HG02571 (cell line): ENCODE data around the gene LINC01488.

ENCODE experiments used
- ATAC-seq: cut with Tn5 transposase; IDR thresholded peaks from one replicate; pipeline ENCODE4 v1.9.1; 2021; ENCODE audit warnings: mild to moderate bottlenecking, moderate library complexity; ENCODE audit not compliant: unreplicated experiment

Gene LINC01488

GRCh38 chr11:69524291-69524882, 42.9 kb downstream of the LINC01488 start:
- no peak for ATAC-seq

- no peak for ATAC-seq
Observed at GRCh38 chr11:69524991-69525411, 43.5 kb downstream of the LINC01488 start.

DNA sequence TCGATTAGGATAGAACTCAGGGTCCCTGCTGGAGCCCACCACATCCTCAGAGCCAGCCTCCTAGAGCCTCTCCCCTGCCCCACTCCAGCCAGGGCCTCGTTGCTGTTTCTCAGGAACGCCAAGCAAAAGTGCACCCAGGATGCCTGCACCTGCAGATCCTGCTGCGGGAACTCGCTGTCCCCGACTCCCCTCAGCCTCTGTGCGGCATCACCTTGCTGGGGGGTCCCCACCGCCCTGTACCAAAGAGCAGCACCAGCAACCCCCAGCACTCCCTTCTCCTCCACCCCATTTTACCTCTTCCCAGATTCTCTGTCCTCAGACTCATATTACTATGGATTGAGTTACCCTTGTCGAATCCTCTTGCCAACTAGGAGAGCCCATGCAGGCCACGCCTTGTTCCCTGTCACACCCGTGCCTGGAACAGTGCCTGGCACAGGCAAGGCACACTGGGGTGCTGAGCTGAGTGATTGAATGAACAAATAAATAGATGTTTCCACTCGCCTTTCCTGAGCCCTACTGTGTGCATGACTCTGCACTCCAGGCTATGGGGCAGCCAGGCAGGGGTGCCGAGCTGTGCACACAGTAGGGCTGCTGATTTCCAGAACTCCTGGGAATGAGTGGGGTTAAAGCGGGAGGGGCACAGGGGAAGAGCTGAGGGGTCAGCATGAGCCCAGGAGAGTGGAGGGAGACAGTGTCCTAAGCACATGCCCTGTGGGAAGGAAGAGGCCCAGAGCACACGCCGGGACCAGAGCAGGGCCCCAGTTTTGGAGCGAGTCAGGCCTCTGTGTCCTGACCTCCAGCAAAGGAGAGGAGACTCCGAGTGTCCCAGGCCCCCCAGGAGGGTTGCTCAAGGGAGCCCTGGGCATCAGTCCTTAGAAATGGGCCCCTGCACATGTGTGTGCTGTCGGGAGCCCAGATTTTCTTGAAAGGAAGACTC, 44.3 kb downstream of the LINC01488 start:
- no peak for ATAC-seq

DNA sequence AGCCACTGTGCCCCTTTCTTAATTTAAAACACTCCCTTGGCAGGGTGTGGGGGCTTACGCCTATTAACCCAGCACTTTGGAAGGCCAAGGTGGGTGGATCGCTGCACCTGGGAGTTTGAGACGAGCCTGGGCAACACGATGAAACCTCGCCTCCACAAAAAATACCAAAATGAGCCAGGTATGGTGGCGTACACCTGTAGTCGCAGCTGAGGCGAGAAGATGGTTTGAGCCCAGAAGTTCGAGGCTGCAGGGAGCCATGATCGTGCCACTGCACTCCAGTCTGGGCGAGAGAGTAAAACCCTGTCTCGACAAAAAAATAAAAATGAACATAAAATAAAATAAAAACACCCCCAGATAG, 45.0 kb downstream of the LINC01488 start:
- no peak for ATAC-seq

- no peak for ATAC-seq
Observed at GRCh38 chr11:69529001-69529400, 47.5 kb downstream of the LINC01488 start.

GRCh38 chr11:69530278-69531070, 49.0 kb downstream of the LINC01488 start:
- no peak for ATAC-seq

- ATAC-seq, result no peak
Observed at GRCh38 chr11:69531071-69531716, 49.7 kb downstream of the LINC01488 start.

GRCh38 chr11:69531717-69532088, 50.2 kb downstream of the LINC01488 start:
- no peak for ATAC-seq

GRCh38 chr11:69533296-69534165, 52.1 kb downstream of the LINC01488 start:
- no peak for ATAC-seq

GRCh38 chr11:69534166-69534530, 52.7 kb downstream of the LINC01488 start:
- ATAC-seq, result no peak

DNA sequence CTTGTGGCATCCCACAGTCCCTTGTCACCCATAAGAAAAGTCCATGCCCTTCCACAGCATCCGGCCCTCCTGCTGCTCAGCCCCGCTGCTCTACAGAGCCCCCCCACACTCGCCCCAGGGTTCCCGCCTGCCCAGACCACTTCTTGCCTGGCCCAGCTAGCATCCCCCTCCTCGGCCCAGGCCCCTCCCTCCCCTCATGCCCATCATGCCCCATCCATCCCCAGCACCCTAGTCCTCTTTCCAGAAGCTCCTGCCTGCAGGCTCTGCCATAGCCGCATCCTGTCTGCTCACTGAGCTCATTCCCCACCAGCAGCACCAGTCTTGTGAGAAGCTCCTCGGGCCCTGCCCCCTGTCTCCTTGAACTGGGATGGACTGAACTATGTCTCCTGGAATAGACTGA, 54.4 kb downstream of the LINC01488 start:
- no peak for ATAC-seq

DNA sequence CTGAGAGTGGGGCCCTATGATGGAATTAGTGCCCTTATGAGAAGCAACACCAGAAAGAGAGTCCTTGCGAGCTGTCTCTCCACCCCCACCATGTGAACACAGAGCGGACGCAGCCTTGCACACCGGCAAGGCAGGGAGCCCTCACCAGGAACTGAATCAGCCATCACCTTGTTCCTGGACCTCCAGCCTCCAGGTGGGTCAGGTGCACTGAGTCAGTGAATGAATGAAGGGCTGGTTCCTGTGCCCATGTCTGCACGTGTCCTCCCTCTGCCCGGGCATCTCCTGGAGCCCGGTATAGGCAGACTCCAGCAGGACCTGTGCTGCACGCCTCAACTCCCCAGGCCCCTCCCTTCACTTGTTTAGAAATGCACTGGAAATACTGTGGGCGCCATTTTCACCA, 54.9 kb downstream of the LINC01488 start:
- no peak for ATAC-seq

- no peak for ATAC-seq
Observed at GRCh38 chr11:69537126-69537525, 55.7 kb downstream of the LINC01488 start.

DNA sequence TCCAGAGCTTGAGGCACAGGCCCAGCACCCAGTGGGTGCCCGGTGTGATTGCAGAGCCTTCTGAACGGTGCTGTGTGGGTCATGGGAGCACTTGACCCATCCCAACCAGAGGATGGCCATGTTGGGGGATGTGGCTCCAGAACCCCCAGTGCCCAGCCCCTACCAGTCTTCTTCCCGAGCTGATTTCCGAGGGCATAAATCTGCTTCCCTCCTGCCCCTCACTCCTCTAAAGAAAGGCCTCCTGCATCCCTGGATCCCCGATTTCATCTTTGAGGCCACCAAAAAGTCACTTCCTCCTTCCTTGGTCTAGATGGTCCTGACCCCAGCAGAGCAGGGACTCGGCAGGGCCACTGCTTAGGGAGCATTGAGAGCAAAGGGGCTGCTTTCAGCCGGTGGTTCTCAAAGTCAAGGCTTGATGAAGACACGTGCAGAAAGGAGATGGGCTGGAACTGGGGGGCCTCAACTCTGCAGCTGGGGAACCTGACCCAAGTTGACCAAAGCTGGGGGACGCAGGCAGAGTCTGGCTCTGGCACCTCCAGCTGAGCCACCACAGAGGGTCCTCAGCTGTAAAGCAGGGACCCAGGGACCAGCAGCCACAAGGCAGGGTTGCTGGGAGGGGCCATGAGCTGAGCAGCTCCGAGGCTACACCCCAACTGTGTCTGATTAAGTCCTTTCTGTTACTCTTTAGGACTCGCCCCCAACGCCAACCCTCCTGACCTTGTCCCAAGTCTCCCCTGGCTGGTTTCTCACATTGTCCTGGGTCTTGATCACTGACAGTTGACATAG, 56.6 kb downstream of the LINC01488 start:
- ATAC-seq, result no peak

GRCh38 chr11:69538854-69539253, 57.4 kb downstream of the LINC01488 start:
- no peak for ATAC-seq

DNA sequence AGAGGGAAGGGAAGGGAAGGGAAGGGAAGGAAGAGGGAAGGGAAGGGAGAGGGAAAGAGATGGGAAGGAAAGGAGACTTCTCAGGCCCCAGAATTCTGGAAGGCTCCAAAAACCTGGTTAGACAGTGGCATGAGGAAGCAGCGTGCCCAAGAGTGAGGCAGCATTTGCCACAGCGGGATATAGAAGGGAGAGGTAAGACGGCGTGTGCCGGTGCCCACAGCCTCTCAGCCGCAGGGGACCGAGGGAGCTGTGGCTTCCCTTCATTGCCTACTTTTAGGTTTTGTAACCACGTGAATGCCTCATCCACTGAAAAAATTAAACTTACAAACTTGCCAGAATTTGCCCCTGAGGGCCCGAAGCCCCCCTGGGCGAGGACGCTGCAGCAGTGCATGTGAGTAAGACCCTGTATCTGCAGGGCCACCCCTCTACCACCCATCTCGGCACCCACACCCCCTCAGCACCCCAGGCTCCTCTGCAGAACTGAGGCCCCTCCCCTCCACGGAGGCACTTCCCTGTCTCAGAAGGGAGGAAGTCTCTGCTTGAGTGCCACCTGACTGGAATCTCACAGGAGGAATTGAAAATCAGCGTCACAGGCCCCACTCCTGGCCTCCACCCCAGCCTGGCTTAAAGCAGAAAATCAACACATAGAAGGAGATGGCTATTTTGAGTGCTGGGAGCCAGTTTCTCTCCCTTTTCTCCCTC, 58.1 kb downstream of the LINC01488 start:
- ATAC-seq, result no peak

- ATAC-seq, result no peak
Observed at GRCh38 chr11:69540118-69541000, 58.9 kb downstream of the LINC01488 start.

- ATAC-seq, result no peak
Observed at GRCh38 chr11:69541001-69541285, 59.5 kb downstream of the LINC01488 start.
